ENCODE results near the gene LLGL1.

LLGL1 gene

GRCh38 chr17:18225121-18225641, at the start of gene LLGL1:
Gene LLGL1, plus strand, starts transcription at chr17:18225635. Its CDS starts 48 bp downstream, at chr17:18225683.
- no peak for TF ChIP-seq CTCF (conservative IDR thresholded peaks at IDR 0.05; ENCODE audit: low read length)
- peak within 1 kb of the TSS; percentile 90 for H3K4me3 ChIP-seq (ENCODE audit: low read length)
- peak; percentile 94 for DNase-seq (ENCODE audit: low read depth)

- no peak overlapping the region for H3K4me3 ChIP-seq (ENCODE audit: low read length)
- no peak for TF ChIP-seq CTCF (conservative IDR thresholded peaks at IDR 0.05; ENCODE audit: low read length)
- DNase-seq (ENCODE audit: low read depth), result no peak
Observed at GRCh38 chr17:18176176-18176575, 49.3 kb upstream of the LLGL1 start.

GRCh38 chr17:18177133-18177532, 48.3 kb upstream of the LLGL1 start:
- TF ChIP-seq CTCF (conservative IDR thresholded peaks at IDR 0.05; ENCODE audit: low read length), result no peak
- no peak overlapping the region for H3K4me3 ChIP-seq (ENCODE audit: low read length)
- no peak for DNase-seq (ENCODE audit: low read depth)

- no peak for TF ChIP-seq CTCF (conservative IDR thresholded peaks at IDR 0.05; ENCODE audit: low read length)
- no peak for DNase-seq (ENCODE audit: low read depth)
- H3K4me3 ChIP-seq (ENCODE audit: low read length), result no peak overlapping the region
Observed at GRCh38 chr17:18177722-18178121, 47.7 kb upstream of the LLGL1 start.

- no peak for DNase-seq (ENCODE audit: low read depth)
- TF ChIP-seq CTCF (conservative IDR thresholded peaks at IDR 0.05; ENCODE audit: low read length), result no peak
- H3K4me3 ChIP-seq (ENCODE audit: low read length), result no peak overlapping the region
Observed at GRCh38 chr17:18179196-18179595, 46.2 kb upstream of the LLGL1 start.

- TF ChIP-seq CTCF (conservative IDR thresholded peaks at IDR 0.05; ENCODE audit: low read length), result no peak
- no peak overlapping the region for H3K4me3 ChIP-seq (ENCODE audit: low read length)
- no peak for DNase-seq (ENCODE audit: low read depth)
Observed at GRCh38 chr17:18179804-18180203, 45.6 kb upstream of the LLGL1 start.

- TF ChIP-seq CTCF (conservative IDR thresholded peaks at IDR 0.05; ENCODE audit: low read length), result no peak
- no peak overlapping the region for H3K4me3 ChIP-seq (ENCODE audit: low read length)
- DNase-seq (ENCODE audit: low read depth), result no peak
Observed at GRCh38 chr17:18181358-18181757, 44.1 kb upstream of the LLGL1 start.
